Spleen (tissue), 11 donors: ENCODE data around the gene HBG1. TPM values are rescaled to one million over a fixed set of nuclear protein-coding genes. Genes with fewer than 3 reads are reported as not detected.

Experiments
- DNase-seq: peaks from one replicate; pipeline ENCODE4 v3.0.0-alpha.2; 2020
- H3K27ac ChIP-seq, 8 donors: fragments of 200-600 bp; sonication (generic) in 7 of 8; 1 replicate in 4 of 8; 2 replicates in 4 of 8; pipeline versions ENCODE4 v1.5.0 to v1.8.0; 2016 to 2021; ENCODE audit warnings: inconsistent platforms in 4 of 8, mild to moderate bottlenecking in 4 of 8, moderate library complexity in 1 of 8
- H3K27me3 ChIP-seq, 7 donors: fragments of 200-600 bp; sonication (generic) in 6 of 7; replicated peaks in 1 of 7; 1 replicate in 4 of 7; 2 replicates in 3 of 7; pipeline versions ENCODE4 v1.5.0 to v1.8.0; 2016 to 2021; ENCODE audit warnings: inconsistent platforms in 3 of 7, mild to moderate bottlenecking in 1 of 7
- H3K36me3 ChIP-seq, 6 donors: fragments of 200-600 bp; sonication (generic) in 5 of 6; 1 replicate in 4 of 6; 2 replicates in 2 of 6; pipeline versions ENCODE4 v1.5.0 to v1.8.0; 2016 to 2021; ENCODE audit warnings: inconsistent platforms in 2 of 6
- H3K4me1 ChIP-seq, 6 donors: fragments of 200-600 bp; sonication (generic) in 5 of 6; 1 replicate in 3 of 6; 2 replicates in 3 of 6; pipeline versions ENCODE4 v1.5.0 to v1.8.0; 2016 to 2021; ENCODE audit warnings: inconsistent platforms in 3 of 6
- H3K4me3 ChIP-seq, 8 donors: fragments of 200-600 bp; sonication (generic) in 7 of 8; 1 replicate in 4 of 8; 2 replicates in 4 of 8; pipeline versions ENCODE4 v1.5.0 to v1.8.0; 2016 to 2021; ENCODE audit warnings: inconsistent platforms in 4 of 8, mild to moderate bottlenecking in 4 of 8, moderate library complexity in 2 of 8
- H3K9me3 ChIP-seq, 8 donors: fragments of 200-600 bp; sonication (generic) in 7 of 8; 1 replicate in 4 of 8; 2 replicates in 4 of 8; pipeline versions ENCODE4 v1.5.0 to v1.8.0; 2016 to 2021; ENCODE audit warnings: inconsistent platforms in 4 of 8
- POLR2A ChIP-seq, 3 donors: fragments of 450-650 bp; IDR thresholded peaks; one replicate each; pipeline ENCODE4 v1.5.1; 2017; ENCODE audit warnings: antibody characterized with exemption in 3 of 3, mild to moderate bottlenecking in 1 of 3
- POLR2AphosphoS5 ChIP-seq, 3 donors: sonication (generic); formaldehyde crosslinking; IDR thresholded peaks; one replicate each; pipeline ENCODE4 v1.5.1; 2017; ENCODE audit warnings: antibody characterized with exemption in 3 of 3
- WGBS, 5 donors: extraction: QIAGEN DNeasy Blood & Tissue Kit in 3 of 5; methylation state at CpG; one replicate each; pipeline versions ENCODE4 v1.1.5 to v1.1.7; 2013 to 2018; 5-methylcytosine and 5-hydroxymethylcytosine counted together
- intact Hi-C: fragments of 100-400 bp; cut with DNase I; formaldehyde crosslinking; loops from one replicate; pipeline ENCODE4 v1.15.0; 2023; ENCODE audit warnings: low total_unique reads
- polyA plus RNA-seq, 3 donors: library from polyadenylated mRNA; stranded (reverse); fragments of 200-250 nt; gene quantifications; one replicate each; pipeline ENCODE4 v1.2.1, GENCODE V29; 2013
- total RNA-seq, 7 donors: library from RNA; depleted of rRNA in 3 of 7; stranded (reverse); fragments of >200 nt in 3 of 7; fragmentation: NEBNext Ultra II Directional in 4 of 7; extraction: Animal tissue kit (Norgen Biotek cat#: 25700) in 4 of 7; gene quantifications; one replicate each; pipeline versions ENCODE4 v1.1.0 to v1.2.1, GENCODE V29; 2016 to 2021
- TF ChIP-seq, protein P1 (sequence below), 11 experiments: fragments of 200-600 bp in 7 of 11; fragments of 450-650 bp in 4 of 11; sonication (generic) in 4 of 11; IDR thresholded peaks in 8 of 11; conservative IDR thresholded peaks in 3 of 11; 1 replicate in 7 of 11; 2 replicates in 4 of 11; pipeline versions ENCODE4 v1.4.0 to v1.8.0; 2016 to 2021; ENCODE audit warnings: antibody characterized with exemption in 11 of 11, inconsistent platforms in 4 of 11, mild to moderate bottlenecking in 1 of 11
- donor health status: healthy with polysubstance abuse.
- donor health status: DM: no; HTN: no; CAD: no; lungs with moderate emphysema.
- donor health status: DM: no; HTN: no; CAD: no.
- donor health status: Bipolar disorder and iron deficiency.
- donor health status: healthy.
- donor health status: DM: no; HTN: no; CAD: no.
- donor health status: DM: yes; HTN: yes; CAD: no.

Gene HBG1
- total and polyA plus RNA-seq, 10 donors: 0.21 to 15.0 (median 1.2) TPM; not detected in 7

DNA sequence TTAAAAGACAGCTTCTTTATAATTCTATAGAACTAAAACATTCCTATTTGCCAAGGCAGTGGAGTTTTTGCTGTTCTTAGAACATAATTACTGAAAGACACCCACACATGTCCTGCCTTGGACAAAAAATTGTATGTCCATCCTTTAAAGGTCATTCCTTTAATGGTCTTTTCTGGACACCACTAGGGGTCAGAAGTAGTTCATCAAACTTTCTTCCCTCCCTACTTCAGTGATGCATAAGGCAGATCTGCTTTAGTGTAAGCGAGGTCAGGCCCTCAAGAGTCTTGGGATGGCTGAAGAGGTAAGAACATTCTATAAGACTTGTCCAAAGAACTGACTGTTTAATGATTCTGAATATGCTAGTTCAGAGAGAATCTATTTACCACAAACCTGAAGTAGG, 44.9 kb downstream of the HBG1 start:
- no peak for DNase-seq
- 34 to 54% (median 45%) methylated on average over 1 of the region's 1 CpG for WGBS, 5 donors
- no peaks in the 10 kb centered on the region for H3K27me3 ChIP-seq
- intact Hi-C loops: no loop called here
- TF ChIP-seq, protein P1, sequence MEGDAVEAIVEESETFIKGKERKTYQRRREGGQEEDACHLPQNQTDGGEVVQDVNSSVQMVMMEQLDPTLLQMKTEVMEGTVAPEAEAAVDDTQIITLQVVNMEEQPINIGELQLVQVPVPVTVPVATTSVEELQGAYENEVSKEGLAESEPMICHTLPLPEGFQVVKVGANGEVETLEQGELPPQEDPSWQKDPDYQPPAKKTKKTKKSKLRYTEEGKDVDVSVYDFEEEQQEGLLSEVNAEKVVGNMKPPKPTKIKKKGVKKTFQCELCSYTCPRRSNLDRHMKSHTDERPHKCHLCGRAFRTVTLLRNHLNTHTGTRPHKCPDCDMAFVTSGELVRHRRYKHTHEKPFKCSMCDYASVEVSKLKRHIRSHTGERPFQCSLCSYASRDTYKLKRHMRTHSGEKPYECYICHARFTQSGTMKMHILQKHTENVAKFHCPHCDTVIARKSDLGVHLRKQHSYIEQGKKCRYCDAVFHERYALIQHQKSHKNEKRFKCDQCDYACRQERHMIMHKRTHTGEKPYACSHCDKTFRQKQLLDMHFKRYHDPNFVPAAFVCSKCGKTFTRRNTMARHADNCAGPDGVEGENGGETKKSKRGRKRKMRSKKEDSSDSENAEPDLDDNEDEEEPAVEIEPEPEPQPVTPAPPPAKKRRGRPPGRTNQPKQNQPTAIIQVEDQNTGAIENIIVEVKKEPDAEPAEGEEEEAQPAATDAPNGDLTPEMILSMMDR (IDR thresholded peaks at IDR 0.05 in 8 of 11, conservative IDR thresholded peaks at IDR 0.05 in 3 of 11): peak in 3 of 11 experiments; percentile 9 to 30 (median 15)
- TF ChIP-seq POLR2A (IDR thresholded peaks at IDR 0.05): no peak
- H3K4me3 ChIP-seq: no peak overlapping the region
- H3K9me3 ChIP-seq: no peaks in the 10 kb centered on the region
- no peaks in the 10 kb centered on the region for H3K36me3 ChIP-seq
- H3K4me1 ChIP-seq: no peaks in the 10 kb centered on the region
- no peak overlapping the region for H3K27ac ChIP-seq

DNA sequence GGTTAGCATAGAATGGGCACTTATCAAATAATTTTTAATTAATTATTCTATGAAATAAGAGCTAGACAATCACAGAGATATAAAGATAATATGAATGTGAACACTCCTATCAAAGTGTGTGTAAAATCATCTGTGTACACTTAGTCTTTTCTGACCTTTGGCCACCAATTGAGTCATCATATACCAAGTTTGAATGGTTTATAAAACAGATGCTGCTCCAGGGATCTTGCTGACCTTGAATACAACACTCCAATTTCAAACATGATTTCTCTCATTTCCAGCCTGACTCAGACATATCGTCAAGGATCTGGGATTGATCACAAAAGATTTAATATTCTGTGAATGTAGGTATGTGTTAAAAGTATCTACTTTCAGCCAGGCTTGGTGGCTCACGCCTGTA, 46.3 kb downstream of the HBG1 start:
- Histone ChIP-seq H3K27me3 (no peaks in the 10 kb centered on the region), H3K27ac (no peak overlapping the region), H3K4me3 (no peak overlapping the region), H3K4me1 (no peaks in the 10 kb centered on the region), H3K36me3 (no peaks in the 10 kb centered on the region), H3K9me3 (no peaks in the 10 kb centered on the region)
- no peak for DNase-seq
- intact Hi-C loops: no loop called here
- TF ChIP-seq, protein P1 (IDR thresholded peaks at IDR 0.05 in 8 of 11, conservative IDR thresholded peaks at IDR 0.05 in 3 of 11): no peak
- TF ChIP-seq POLR2A (IDR thresholded peaks at IDR 0.05) (no peak), POLR2AphosphoS5 (IDR thresholded peaks at IDR 0.05) (no peak)
- 79 to 88% (median 86%) methylated on average over 2 of the region's 2 CpGs for WGBS, 5 donors

DNA sequence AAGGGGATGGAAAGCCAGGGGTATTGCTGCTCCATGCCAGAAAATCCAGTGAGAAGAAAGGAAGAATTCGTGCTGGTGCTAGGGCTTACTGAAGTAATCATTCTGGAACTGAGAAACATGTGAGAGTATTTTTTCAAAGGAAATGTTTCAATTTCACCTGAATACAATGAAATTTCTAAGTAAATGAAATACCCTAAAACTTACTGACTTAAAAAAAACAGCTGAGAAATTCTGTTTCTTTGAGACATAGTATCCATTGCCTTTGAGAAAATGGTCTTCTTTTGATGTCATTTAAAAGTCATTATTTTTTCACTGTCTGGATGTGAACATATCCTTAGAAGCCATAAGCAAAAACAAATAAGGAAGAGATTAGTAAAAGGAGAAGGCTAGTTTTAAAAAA, 49.1 kb downstream of the HBG1 start, which contains the start of gene OR51V1:
Gene OR51V1 (minus strand): TSS at position 101 of the 400 bp plus-strand sequence. CDS start 0 bp downstream, at position 101.
- 53 to 76% (median 61%) methylated on average over 1 of the region's 1 CpG for WGBS, 5 donors
- no peaks in the 10 kb centered on the region for H3K4me1 ChIP-seq
- H3K4me3 ChIP-seq: no peak within 1 kb of the TSS
- no peak for DNase-seq
- TF ChIP-seq POLR2AphosphoS5 (IDR thresholded peaks at IDR 0.05) (no peak), POLR2A (IDR thresholded peaks at IDR 0.05) (no peak)
- TF ChIP-seq, protein P1 (IDR thresholded peaks at IDR 0.05 in 8 of 11, conservative IDR thresholded peaks at IDR 0.05 in 3 of 11): no peak
- H3K9me3 ChIP-seq: no peaks in the 10 kb centered on the region
- H3K27ac ChIP-seq: no peak within 1 kb of the TSS
- no peaks in the 10 kb centered on the region for H3K36me3 ChIP-seq
- H3K27me3 ChIP-seq: no peaks in the 10 kb centered on the region
- intact Hi-C loops: no loop called here

DNA sequence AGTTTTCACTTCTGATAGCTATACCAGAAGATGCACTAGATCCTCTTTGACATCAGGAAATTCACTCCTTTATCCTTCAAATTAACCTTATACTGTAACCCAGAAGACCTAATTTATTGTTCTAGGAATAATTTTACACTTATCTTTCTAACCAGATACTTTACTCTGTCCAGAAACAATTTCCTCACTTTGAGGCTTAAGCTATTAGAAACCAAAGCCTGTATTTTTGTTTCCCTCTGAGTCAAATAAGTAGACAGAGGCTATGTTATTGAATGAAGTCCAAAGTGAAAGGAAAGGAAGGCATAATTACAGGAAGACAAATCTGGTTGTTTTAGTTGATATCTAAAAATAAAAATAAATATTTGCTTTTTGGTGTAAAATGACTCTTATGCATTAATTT, 51.4 kb downstream of the HBG1 start:
- intact Hi-C loops: no loop called here

More for the DNA sequence above, 51.4 kb downstream of the HBG1 start:
- no peaks in the 10 kb centered on the region for H3K36me3 ChIP-seq
- DNase-seq: no peak
- H3K9me3 ChIP-seq: peaks cover 0 to 5% (median 2%) of the 10 kb centered on the region in 8 donors
- no peaks in the 10 kb centered on the region for H3K4me1 ChIP-seq
- TF ChIP-seq, protein P1 (IDR thresholded peaks at IDR 0.05 in 8 of 11, conservative IDR thresholded peaks at IDR 0.05 in 3 of 11): no peak
- TF ChIP-seq POLR2AphosphoS5 (IDR thresholded peaks at IDR 0.05): no peak
- TF ChIP-seq POLR2A (IDR thresholded peaks at IDR 0.05): no peak
- no peaks in the 10 kb centered on the region for H3K27me3 ChIP-seq
- no peak overlapping the region for H3K4me3 ChIP-seq
- no peak overlapping the region for H3K27ac ChIP-seq

Other genes starting within 250 kb of the HBG1 start
- not detected for gene OR52J3, start 203.3 kb downstream of the HBG1 start, total RNA-seq
- not detected for gene OR52J3, start 203.3 kb downstream of the HBG1 start, polyA plus RNA-seq
- not detected for gene OR52E2, start 190.2 kb downstream of the HBG1 start, total RNA-seq
- gene OR52E2, start 190.2 kb downstream of the HBG1 start, polyA plus RNA-seq: not detected
- gene OR52E1, start 180.3 kb downstream of the HBG1 start, total RNA-seq: not detected
- gene OR52E1, start 180.3 kb downstream of the HBG1 start, polyA plus RNA-seq: not detected
- gene OR52A5, start 111.5 kb downstream of the HBG1 start, total RNA-seq: not detected
- gene OR52A5, start 111.5 kb downstream of the HBG1 start, polyA plus RNA-seq: not detected
- gene OR52A1, start 95.1 kb downstream of the HBG1 start, total RNA-seq: not detected
- gene OR52A1, start 95.1 kb downstream of the HBG1 start, polyA plus RNA-seq: not detected
- gene OR51V1, start 49.2 kb downstream of the HBG1 start, total RNA-seq: not detected
- gene OR51V1, start 49.2 kb downstream of the HBG1 start, polyA plus RNA-seq: not detected
- gene HBB, start 22.8 kb downstream of the HBG1 start, total RNA-seq: over 10,000 TPM in 2 of 7 donors, 1,000 to 10,000 TPM in 3, 100 to 1,000 TPM in 2; 465 to 40,257 (median 5,354) TPM
- 1,000 to 10,000 TPM in 1 of 3 donors, 100 to 1,000 TPM in 2; 107 to 1,699 (median 207) TPM for gene HBB, start 22.8 kb downstream of the HBG1 start, polyA plus RNA-seq
- gene HBD, start 15.4 kb downstream of the HBG1 start, total RNA-seq: 100 to 1,000 TPM in 1 of 7 donors, 10 to 100 TPM in 3, 1 to 10 TPM in 3; 1.5 to 327 (median 20.6) TPM
- gene HBD, start 15.4 kb downstream of the HBG1 start, polyA plus RNA-seq: 10 to 100 TPM in 1 of 3 donors, 1 to 10 TPM in 2; 1.0 to 12.5 (median 1.5) TPM
- gene HBG2, start 4.9 kb upstream of the HBG1 start, total RNA-seq: 10 to 100 TPM in 2 of 7 donors, 1 to 10 TPM in 3, not detected in 2; 1.3 to 19.6 (median 9.1) TPM
- gene HBG2, start 4.9 kb upstream of the HBG1 start, polyA plus RNA-seq: 1 to 10 TPM in 1 of 3 donors, under 1 TPM in 1, not detected in 1; 0.29 to 4.2 TPM
- 1 to 10 TPM in 1 of 7 donors, under 1 TPM in 1, not detected in 5; 0.64 to 1.8 TPM for gene HBE1, start 20.1 kb upstream of the HBG1 start, total RNA-seq
- gene HBE1, start 20.1 kb upstream of the HBG1 start, polyA plus RNA-seq: under 1 TPM; 0.21 to 0.37 (median 0.32) TPM
- not detected for gene OR51B4, start 52.1 kb upstream of the HBG1 start, total RNA-seq
- gene OR51B4, start 52.1 kb upstream of the HBG1 start, polyA plus RNA-seq: not detected
- gene OR51B2, start 74.4 kb upstream of the HBG1 start, total RNA-seq: not detected
- not detected for gene OR51B2, start 74.4 kb upstream of the HBG1 start, polyA plus RNA-seq
- gene OR51B5, start 93.7 kb upstream of the HBG1 start, total RNA-seq: 1 to 10 TPM in 3 of 7 donors, under 1 TPM in 4; 0.44 to 3.0 (median 0.89) TPM
- gene OR51B5, start 93.7 kb upstream of the HBG1 start, polyA plus RNA-seq: not detected
- not detected for gene OR51B6, start 101.7 kb upstream of the HBG1 start, total RNA-seq
- not detected for gene OR51B6, start 101.7 kb upstream of the HBG1 start, polyA plus RNA-seq
- gene OR51M1, start 134.0 kb upstream of the HBG1 start, total RNA-seq: not detected
- gene OR51M1, start 134.0 kb upstream of the HBG1 start, polyA plus RNA-seq: not detected
- not detected for gene OR51Q1, start 172.3 kb upstream of the HBG1 start, total RNA-seq
- gene OR51Q1, start 172.3 kb upstream of the HBG1 start, polyA plus RNA-seq: not detected
- under 1 TPM in 2 of 7 donors, not detected in 5; 0.40 to 0.73 TPM for gene OR51I1, start 191.7 kb upstream of the HBG1 start, total RNA-seq
- not detected for gene OR51I1, start 191.7 kb upstream of the HBG1 start, polyA plus RNA-seq
- gene OR51I2, start 199.5 kb upstream of the HBG1 start, total RNA-seq: not detected
- gene OR51I2, start 199.5 kb upstream of the HBG1 start, polyA plus RNA-seq: not detected
- gene OR52D1, start 238.8 kb upstream of the HBG1 start, total RNA-seq: not detected
- gene OR52D1, start 238.8 kb upstream of the HBG1 start, polyA plus RNA-seq: not detected